Inferior parietal cortex (tissue), 1 donor: ENCODE results near the gene ZBTB7C.

Source experiments
- DNase-seq: peaks from one replicate; pipeline ENCODE4 v3.0.0-alpha.2; 2016; ENCODE audit errors: extremely low spot score

Gene ZBTB7C

DNA sequence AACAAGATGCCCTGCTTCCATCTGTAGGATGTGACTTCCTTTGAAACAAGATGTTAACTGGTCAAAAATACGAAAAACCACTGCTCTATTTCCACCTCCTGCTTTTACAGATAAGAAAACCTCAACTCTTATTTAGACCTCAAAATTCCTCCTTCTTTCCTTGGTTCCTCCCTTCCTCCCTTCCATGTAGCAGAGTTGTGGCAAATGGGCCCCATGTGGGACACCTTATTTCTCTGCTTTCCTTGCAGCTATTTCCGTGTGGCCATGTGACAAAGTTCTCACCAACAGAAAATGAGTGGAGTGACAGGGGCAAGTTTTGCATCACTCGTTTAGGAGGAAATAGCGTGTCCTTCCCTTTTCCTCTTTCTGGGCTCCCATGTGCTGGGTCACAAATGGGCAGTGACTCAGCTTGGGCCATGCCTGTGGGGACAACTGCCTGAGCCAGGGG is 409.4 kb downstream of the ZBTB7C start:
- DNase-seq, result no peak

DNA sequence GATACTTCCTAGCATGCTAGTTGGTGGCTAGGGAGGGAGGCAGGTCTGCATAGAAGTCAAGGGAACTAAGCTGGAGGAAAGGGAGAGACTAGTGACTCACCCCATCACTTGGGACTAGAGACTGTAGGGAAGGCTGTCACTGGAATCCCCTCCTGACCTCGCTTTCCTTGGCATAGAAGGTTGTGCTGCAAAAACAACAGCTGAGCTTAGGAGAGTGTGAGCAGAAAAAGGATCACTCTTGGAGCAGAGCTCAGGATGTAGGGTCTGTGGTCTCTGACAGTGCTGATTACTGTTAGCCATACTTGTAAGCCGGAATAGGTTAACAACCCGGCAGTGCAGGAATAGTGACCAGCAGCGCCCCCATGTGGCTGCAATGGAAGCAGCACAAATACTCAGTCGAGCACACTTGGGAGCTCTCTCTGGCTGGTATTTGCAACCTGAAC is 411.8 kb downstream of the ZBTB7C start:
- no peak for DNase-seq

DNA sequence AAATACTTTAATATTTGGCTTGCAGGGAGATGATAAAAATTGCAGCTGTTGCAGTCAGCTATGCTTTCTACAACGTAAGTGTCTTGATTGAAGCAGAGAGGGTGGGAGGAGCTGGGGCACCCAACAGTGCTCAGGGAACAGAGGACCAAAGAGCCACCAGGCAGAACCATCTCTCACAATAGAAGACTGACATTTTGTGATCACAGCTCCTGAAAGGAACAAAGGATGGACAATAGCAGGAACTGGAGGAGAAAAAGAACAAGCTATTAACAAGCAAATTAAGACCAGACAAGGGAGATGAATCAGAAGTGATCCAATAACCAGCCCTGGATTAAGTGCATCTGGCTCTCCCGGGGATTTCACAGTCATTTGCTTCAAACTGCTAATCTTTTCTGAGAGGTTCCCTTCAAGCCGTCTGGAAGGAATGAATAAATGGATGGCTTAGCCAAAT is 413.1 kb downstream of the ZBTB7C start:
- DNase-seq, result no peak

DNA sequence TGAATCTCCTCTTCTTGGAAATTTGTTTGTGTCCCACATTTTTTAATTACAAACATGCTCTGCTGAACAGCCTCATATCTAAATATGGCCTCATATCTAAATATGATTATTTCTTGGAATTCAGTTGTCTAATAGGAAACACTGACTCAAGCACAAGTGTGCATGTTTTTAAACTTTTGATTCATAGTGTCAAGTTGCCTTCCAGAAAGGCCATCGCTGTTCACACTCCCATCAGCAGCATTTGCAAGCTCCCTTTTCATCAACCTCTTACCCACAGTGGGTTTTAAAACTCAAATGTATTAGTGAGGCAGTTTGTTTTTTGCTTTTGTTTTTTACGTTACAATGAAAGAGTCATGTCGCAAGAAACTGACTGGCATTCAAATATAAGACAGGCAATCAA is 413.5 kb downstream of the ZBTB7C start:
- no peak for DNase-seq

DNA sequence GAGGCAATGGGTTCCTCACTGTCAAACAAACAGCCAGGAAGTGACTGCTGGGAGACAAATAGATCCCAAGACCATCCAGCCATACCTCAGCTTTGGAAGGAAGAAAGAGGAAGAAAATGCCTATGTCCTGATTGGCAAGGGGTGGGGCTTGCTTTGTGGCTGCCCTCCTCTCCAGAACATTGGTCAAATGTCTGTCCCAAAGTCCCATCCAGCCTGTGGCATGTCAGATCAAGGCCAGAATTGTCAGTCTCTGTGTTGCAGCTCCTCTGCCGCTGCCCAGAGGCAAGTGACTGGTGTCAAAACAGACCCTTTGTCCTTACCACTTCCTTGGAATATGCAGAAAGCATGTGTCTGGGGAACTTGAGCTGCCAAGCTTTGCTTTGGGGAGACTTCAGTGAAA is 415.8 kb downstream of the ZBTB7C start:
- DNase-seq, result no peak

DNA sequence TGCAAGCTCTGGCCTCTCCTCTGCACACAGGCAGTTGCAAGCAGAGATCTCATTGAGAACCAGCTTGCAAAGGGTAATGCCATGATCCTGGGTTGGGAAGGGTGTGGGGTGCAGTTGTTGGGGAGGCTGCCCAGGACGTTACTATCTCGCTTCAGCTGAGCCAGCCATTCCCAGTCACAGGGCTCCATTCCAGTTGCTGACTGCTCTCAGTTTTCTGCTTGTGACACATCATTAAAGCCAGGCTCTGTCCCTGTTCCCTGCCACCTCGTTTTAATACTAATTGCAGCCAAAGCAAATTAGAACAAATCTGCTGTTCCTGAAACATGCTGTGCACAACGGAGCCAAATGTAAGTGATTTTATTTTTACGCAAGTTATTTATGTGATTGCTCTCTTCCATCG is 416.2 kb downstream of the ZBTB7C start:
- DNase-seq, result no peak

DNA sequence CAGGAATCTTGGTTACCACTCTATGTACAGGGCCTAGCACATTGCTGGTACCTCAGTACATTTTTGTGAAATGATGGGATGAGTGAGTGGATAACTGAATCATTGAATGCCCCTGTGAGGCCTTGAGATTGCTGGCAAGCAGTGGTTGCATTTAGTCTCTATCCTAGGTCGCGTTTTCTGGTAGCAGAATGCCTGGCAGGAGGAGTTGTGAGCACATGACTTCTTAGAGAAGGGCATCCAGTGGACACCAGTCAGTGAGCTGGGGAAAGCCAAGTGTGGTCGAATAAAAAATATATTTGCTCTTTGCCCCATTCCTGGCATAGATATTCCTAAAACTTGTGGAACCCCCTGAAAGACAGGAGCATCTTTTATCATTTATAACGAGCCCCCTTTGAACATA is 416.9 kb downstream of the ZBTB7C start:
- DNase-seq, result no peak

DNA sequence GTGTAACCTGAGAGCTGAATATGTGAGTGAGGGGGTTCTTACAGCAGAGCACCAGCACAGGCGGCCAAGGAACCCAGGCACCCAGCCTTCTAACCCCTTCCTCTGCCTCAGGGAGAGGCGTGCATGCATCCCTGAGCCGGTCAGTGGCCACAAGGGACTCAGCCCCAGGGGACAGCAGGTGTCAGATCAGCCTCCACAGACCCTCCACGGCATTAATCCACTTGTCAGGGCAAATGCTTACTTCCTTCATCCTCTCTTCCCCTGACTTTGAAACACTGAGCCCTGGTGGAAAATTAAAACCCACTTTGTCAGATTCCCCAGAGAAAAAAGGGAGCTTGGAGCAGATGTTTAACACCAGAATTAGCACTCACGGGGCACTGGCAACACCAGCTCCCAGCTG is 418.2 kb downstream of the ZBTB7C start:
- DNase-seq, result no peak

DNA sequence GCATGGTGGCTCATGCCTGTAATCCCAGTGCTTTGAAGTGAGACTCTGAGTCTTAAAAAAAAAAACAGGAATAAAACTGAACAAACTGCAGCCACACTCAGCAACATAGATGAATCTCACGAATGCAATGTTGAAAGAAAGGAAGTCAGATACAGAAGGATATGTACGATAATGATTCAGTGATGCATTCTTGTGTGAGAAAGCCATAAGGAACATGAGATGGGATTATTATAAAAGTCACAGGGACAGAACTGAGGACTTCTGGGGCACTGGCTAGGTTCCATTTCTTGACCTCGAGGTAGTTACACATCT is 421.8 kb downstream of the ZBTB7C start:
- DNase-seq, result no peak

DNA sequence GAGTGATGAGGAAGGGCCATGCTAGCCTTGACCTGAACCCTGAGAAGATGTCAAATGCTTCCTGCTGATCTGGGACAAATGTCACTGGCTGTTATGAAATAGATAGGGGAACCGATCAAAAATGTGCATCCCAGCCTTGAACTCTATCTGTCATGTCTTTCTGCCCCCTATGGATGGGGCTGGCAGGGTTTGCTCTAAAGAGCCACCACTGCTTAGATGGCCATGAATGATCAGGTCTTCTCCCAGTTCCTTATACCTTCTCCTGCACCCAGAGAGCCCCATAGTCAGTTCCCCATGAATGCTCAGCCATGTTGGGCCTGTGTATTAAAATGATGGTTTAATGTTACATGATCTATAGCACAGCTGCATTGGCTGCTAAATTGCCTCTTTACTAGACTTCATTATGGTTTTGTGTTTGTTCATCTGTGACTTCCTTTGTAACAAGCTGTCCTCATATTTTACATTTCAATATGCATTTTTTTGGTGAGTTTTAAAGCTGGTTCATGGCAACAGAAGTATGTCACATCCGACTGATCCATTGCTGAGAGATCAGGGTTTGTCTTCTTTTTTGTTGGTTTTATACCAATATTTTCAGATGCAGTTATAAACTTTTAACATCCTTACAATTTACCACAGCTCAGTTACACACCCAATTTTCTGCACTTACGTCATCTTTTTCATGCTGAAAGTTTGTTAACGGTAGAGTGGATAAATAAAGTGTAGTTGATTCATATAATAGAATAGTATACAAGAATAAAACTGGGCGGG is 422.4 kb downstream of the ZBTB7C start:
- no peak for DNase-seq

DNA sequence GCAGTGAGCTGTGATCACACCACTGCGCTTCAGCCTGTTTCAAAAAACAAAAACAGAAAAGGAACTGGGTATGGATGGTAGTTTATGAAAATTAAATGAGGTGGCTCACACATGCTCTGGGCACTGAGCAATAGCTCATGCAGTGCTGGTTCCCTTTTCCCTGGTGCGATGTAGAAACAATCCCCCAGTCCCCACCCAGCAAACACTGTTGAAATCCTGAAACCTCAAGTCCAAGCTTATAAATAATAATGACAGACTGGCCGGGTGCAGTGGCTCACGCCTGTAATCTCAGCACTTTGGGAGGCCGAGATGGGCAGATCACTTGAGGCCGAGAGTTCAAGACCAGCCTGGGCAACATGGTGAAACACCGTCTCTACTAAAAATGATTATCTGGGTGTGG is 423.3 kb downstream of the ZBTB7C start:
- DNase-seq, result no peak

DNA sequence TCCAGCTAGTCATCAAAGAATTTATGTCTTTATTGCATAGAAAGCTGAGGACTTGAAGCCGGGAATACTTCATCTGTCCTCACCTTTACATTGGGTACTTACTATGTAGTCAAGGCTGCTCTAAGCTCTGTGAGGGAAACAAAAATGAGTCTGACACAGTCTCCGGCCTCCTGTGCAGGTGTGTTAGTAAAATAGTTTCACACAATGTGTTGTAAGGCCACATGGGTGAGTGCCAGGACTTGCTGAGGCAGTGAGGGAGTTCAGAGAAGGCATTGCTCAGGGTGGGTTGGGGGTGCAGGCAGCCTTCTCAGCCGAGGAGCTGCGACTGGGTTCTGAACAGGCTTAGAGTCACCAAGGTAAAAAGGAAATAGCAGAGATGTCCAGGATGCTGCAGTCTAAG is 424.2 kb downstream of the ZBTB7C start:
- DNase-seq, result no peak

DNA sequence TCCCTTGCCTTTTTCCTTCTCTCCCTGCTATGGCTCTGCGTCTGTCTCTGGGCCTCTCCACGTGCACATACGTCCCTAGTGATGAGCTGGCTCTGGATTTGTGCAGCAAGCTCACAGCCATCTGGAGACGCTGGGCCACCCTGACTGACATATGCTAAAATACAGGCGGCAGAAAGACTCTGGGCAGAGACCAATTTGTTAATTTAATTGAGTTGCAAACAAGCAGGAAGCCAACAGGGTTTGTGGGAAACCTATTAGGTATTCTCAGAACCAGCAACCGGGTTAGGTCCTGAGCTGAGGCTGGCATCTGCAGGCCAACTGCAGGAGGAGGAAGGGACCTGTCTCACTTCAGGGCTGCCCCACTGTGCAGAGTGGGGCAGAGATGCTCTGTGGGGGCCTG is 425.2 kb downstream of the ZBTB7C start:
- DNase-seq, result no peak

DNA sequence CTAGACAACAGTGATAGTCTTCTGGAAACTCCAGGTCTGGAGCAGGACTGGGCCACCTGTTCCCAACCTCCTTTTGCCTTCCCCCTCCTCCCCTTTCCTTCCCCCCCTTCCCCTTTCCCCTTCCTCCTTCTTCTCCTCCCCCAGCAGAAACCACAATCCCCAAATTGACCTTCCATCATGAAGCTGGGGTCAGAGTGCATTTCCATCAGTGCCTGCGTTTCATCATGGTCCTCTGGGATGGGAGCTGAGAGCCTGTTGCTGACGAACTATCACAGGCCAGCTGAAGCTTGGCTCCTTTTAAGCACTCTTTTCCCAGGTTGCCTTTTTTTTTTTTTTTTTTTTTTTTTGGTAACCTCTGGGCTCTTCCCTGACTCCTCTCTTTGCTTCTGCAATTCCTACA is 426.1 kb downstream of the ZBTB7C start:
- DNase-seq, result no peak

DNA sequence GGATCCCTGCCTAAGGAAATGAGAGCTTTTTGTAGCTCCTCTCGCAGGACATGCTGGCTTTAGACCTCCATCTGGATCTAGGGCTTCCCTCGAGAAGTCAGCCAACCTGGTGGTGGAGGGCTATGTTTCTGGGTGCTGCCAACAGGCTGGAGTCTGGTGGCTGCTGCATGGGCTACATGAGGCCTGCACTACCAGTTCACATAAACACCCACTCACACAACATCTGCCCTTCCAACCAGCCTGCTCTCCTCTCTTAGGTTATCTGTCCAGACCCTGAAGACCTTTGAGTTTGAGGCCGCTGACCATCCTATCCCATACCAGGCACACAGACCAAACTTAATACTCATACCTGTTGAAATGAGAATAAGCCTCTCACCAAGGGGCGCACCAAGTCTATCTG is 427.4 kb downstream of the ZBTB7C start:
- DNase-seq, result no peak

DNA sequence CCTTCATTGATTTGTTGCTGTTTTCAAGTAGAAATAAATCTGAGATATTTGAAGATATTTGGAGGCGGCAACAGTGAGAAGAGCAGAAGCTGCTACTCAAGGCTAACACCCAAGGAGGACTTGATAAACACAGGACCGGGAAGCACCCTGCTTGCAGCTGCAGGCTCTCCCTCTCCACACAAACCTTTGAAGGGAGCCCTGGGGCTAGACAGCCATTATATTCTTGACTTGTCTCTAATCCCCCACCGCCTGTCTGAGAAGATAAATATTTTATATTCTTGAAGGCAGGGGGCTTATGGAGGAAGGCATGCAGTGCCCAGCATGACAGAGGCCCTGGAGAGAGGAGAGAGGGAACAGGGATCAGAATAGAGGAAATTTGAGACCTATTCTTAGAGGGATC is 427.9 kb downstream of the ZBTB7C start:
- DNase-seq, result no peak

DNA sequence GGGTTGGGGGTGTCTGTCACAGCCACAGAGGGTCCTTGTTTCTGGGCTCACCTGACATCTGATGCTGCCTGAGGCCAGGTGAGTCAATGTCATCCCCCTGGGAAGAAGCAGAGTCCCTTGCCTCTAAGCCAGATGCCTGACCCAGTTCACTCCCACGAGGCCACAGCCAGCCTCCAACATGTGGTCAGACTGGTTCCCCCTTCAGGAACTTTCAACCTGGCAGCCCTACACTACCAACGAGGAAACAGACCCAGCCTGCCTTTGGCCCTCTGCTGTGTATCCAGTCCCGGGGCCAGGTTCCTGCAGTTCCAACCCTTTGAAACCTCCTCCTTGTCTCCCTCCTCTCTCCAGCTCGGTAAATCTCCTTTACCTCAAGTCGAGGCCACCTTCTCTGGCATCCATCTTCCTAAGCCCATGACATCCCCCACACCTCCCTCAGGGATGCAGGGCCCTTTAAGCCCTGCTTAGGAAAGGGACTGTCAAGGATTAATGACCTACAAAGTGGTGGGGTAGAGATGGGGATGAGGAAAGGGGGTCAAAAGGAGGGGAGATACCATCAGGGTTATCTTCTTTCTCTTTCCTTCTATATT is 429.5 kb downstream of the ZBTB7C start:
- DNase-seq, result no peak

DNA sequence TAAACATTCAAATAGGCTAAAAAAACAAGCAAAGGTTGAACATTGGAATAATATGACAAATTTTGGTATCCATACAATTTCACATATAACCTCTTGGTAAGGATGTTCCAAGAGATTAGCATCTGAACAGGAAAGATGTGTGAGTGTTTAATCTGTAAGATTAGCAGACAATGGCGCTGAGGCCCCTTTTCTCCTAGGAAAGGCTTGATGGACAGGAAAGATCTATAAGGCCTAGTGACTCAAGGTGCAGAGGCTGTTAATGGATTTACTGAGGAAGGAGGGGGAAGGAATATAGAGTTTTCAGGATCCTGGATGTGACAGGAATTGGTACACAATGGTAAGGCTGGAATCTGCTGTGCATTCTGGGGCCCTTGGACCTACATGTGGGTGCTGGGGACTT is 430.6 kb downstream of the ZBTB7C start:
- no peak for DNase-seq

DNA sequence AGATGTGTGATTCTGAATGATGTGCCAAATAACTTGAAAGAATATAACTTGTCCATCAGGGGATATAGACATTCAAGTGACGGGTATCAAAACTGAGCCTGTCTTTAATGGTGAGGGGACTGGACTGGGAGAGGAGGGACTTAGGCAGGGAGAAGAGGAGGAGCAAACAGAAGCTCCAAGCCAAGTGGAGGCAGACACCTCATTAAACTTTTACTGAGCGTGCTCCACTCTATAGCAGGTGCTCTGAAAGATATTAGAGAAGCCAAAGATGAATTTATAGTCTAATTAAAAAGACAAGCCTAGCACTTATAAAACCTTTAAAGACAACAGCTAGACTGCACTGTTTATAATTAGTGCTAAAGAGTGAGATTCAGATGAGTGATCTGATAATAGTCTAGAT is 431.0 kb downstream of the ZBTB7C start:
- DNase-seq, result no peak
